ENCODE data around the gene TPRG1L.
"Not testable (repeated sequence)": the region's sequence is repeated elsewhere in the genome, so short reads cannot be mapped to it uniquely, and the experiment has no call there.

Gene TPRG1L

GRCh38 chr1:3624200-3625136 is at the start of gene TPRG1L:
TSS of gene TPRG1L (plus strand) at chr1:3625015. CDS start at chr1:3625073, 58 bp downstream.
- Mint-ChIP-seq H3K4me3 (peak within 1 kb of the TSS; percentile 93), H3K9me3 (ENCODE audit: low read depth) (no peaks in the 10 kb centered on the region), H3K36me3 (no peaks in the 10 kb centered on the region), H3K27ac (peak within 1 kb of the TSS; percentile 75), H3K4me1 (ENCODE audit: low read depth) (peaks cover 41% of the 10 kb centered on the region), H3K27me3 (no peaks in the 10 kb centered on the region)

- H3K9me3 Mint-ChIP-seq (ENCODE audit: low read depth); H3K4me1 Mint-ChIP-seq (ENCODE audit: low read depth); H3K4me3 Mint-ChIP-seq; H3K36me3 Mint-ChIP-seq; H3K27me3 Mint-ChIP-seq; H3K27ac Mint-ChIP-seq: not testable (repeated sequence)
Observed at GRCh38 chr1:3575515-3575914, 49.3 kb upstream of the TPRG1L start.

DNA sequence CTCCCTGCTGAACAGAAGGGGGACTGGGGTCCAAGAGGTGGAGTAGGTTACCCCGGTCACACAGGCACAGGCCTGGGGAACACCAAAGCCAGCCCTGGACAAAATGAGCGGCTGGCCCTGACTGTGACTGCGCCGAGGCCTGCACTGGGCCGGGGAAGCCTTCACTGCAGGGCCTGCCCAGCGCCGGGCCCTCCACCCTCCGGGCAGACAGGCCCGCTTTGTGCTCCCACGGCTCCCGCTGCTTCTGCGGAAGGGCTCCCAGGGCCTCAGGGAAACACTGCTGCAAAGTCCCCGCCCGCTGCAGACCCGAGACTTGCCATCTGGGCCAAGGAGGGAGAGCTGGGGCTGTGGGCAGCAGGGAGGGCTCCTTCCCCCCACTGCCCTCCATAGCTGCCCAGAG is 48.8 kb upstream of the TPRG1L start:
- H3K9me3 Mint-ChIP-seq (ENCODE audit: low read depth): no peaks in the 10 kb centered on the region
- H3K4me3 Mint-ChIP-seq: no peak overlapping the region
- H3K36me3 Mint-ChIP-seq: no peaks in the 10 kb centered on the region
- no peaks in the 10 kb centered on the region for H3K4me1 Mint-ChIP-seq (ENCODE audit: low read depth)
- no peak overlapping the region for H3K27ac Mint-ChIP-seq
- no peaks in the 10 kb centered on the region for H3K27me3 Mint-ChIP-seq

DNA sequence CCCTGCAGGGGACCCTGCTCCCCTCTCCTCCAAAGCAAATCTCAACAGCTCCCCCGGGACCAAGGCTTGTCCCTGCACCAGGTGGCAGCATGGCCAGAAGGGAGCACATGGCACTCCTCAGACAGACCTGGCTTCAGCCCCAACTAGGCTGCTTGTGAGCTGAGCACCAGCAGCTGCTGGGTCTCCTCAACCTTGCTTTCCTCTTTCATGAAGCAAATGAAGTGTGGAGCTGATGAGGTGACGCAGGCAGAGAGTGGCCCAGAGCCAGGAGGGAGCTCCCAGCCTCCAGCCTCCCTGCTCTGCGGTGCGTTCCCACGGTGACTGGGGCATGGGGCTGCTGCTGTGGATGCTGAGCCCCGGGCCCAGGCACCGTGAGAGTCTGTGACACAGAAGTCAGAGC is 47.5 kb upstream of the TPRG1L start:
- no peaks in the 10 kb centered on the region for H3K27me3 Mint-ChIP-seq
- no peak overlapping the region for H3K4me3 Mint-ChIP-seq
- no peak overlapping the region for H3K27ac Mint-ChIP-seq
- H3K4me1 Mint-ChIP-seq (ENCODE audit: low read depth): no peaks in the 10 kb centered on the region
- no peaks in the 10 kb centered on the region for H3K36me3 Mint-ChIP-seq
- H3K9me3 Mint-ChIP-seq (ENCODE audit: low read depth): no peaks in the 10 kb centered on the region

- no peaks in the 10 kb centered on the region for H3K9me3 Mint-ChIP-seq (ENCODE audit: low read depth)
Observed at GRCh38 chr1:3577711-3578432, 46.9 kb upstream of the TPRG1L start.

DNA sequence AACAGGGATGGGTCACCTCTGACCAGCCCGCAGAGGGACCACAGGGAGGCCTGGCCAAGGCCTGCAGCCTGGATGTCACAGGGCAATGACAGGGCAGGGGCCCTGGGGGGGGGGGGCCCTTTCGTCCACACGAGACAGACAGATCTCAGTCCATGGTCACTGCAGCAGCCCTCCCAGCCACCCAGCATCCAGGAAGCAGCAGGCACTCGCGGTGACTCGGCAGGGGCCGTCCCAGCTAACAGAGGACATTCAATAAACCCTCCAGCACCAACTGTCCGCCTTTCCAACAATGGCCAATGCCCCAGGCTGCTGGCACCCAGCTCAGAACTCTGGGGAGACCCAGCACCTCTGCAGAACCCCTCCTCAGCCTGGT is 46.4 kb upstream of the TPRG1L start:
- Mint-ChIP-seq H3K36me3 (no peaks in the 10 kb centered on the region), H3K4me1 (ENCODE audit: low read depth) (no peaks in the 10 kb centered on the region), H3K4me3 (no peak overlapping the region), H3K27me3 (no peaks in the 10 kb centered on the region), H3K9me3 (ENCODE audit: low read depth) (no peaks in the 10 kb centered on the region), H3K27ac (no peak overlapping the region)

More at GRCh38 chr1:3577711-3578432, 46.9 kb upstream of the TPRG1L start:
- no peaks in the 10 kb centered on the region for H3K36me3 Mint-ChIP-seq
- no peak overlapping the region for H3K27ac Mint-ChIP-seq
- H3K4me1 Mint-ChIP-seq (ENCODE audit: low read depth): no peaks in the 10 kb centered on the region
- no peaks in the 10 kb centered on the region for H3K27me3 Mint-ChIP-seq
- no peak overlapping the region for H3K4me3 Mint-ChIP-seq

DNA sequence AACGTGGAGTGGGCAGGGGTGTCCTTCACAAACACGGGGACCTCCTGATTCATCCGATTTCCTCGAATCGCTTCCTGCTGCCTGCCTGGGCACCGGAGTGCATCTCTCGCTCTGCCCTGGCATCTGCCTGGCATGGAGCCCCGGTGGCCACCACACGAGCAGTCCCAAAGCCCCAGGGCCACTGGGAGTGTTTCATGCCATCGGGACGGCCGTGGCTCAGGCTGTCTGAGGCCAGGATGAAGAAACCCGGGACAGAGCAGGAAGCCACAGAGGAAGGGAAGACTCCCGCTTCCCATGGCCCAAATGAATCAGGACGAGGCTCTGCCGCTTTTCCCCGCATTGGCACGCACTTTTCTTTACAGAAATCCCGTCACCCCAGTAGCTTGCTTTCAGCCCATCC is 45.9 kb upstream of the TPRG1L start:
- H3K27me3 Mint-ChIP-seq: no peaks in the 10 kb centered on the region
- H3K9me3 Mint-ChIP-seq (ENCODE audit: low read depth): no peaks in the 10 kb centered on the region
- no peaks in the 10 kb centered on the region for H3K36me3 Mint-ChIP-seq
- no peak overlapping the region for H3K4me3 Mint-ChIP-seq
- H3K4me1 Mint-ChIP-seq (ENCODE audit: low read depth): no peaks in the 10 kb centered on the region
- H3K27ac Mint-ChIP-seq: no peak overlapping the region

GRCh38 chr1:3579626-3580025 is 45.2 kb upstream of the TPRG1L start:
- Mint-ChIP-seq H3K4me3 (no peak overlapping the region), H3K27me3 (no peaks in the 10 kb centered on the region), H3K27ac (no peak overlapping the region), H3K4me1 (ENCODE audit: low read depth) (no peaks in the 10 kb centered on the region), H3K9me3 (ENCODE audit: low read depth) (no peaks in the 10 kb centered on the region), H3K36me3 (no peaks in the 10 kb centered on the region)

DNA sequence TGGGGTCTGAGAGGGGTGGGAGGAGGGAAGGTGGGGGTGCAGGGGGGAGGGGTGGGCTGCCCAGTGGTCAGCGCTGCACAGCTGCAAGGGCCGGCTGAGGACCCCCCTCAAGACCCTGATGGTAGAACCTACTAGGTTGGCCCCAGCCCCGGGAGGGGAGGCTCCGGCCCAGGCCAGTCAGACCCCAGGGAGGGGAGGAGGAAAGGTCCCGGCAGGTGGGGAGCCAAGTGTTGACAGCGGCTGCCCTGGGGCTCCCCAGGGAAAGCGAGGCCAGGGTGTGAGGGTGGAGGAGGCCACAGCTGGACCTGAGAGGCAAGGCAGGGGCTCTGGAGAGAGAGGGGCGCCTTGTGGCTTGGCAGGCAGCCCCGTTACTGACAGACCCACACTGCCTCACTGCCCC is 44.6 kb upstream of the TPRG1L start:
- no peaks in the 10 kb centered on the region for H3K9me3 Mint-ChIP-seq (ENCODE audit: low read depth)
- H3K36me3 Mint-ChIP-seq: no peaks in the 10 kb centered on the region
- H3K27ac Mint-ChIP-seq: no peak overlapping the region
- no peak overlapping the region for H3K4me3 Mint-ChIP-seq
- no peaks in the 10 kb centered on the region for H3K27me3 Mint-ChIP-seq
- no peaks in the 10 kb centered on the region for H3K4me1 Mint-ChIP-seq (ENCODE audit: low read depth)

GRCh38 chr1:3581296-3582036 is 43.3 kb upstream of the TPRG1L start:
- Mint-ChIP-seq H3K4me3 (no peak overlapping the region), H3K9me3 (ENCODE audit: low read depth) (no peaks in the 10 kb centered on the region), H3K27me3 (no peaks in the 10 kb centered on the region), H3K4me1 (ENCODE audit: low read depth) (no peaks in the 10 kb centered on the region), H3K36me3 (no peaks in the 10 kb centered on the region), H3K27ac (no peak overlapping the region)

DNA sequence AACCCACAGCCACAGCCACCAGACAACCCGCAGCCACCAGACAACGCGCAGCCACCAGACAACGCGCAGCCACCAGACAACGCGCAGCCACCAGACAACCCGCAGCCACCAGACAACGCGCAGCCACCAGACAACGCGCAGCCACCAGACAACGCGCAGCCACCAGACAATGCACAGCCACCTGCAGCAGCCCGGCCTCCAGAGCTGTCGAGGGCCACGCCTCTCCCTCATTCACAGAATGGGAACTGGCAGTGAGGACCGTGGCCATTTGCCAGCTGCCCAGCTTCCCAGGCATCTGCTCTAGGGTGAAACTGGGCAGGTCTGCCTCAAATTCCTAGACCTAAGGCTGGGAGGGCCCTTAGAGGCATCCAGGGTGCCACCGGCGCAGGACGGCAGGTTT is 41.1 kb upstream of the TPRG1L start:
- not testable (repeated sequence) for H3K9me3 Mint-ChIP-seq (ENCODE audit: low read depth); H3K4me3 Mint-ChIP-seq; H3K27ac Mint-ChIP-seq; H3K4me1 Mint-ChIP-seq (ENCODE audit: low read depth); H3K27me3 Mint-ChIP-seq; H3K36me3 Mint-ChIP-seq

DNA sequence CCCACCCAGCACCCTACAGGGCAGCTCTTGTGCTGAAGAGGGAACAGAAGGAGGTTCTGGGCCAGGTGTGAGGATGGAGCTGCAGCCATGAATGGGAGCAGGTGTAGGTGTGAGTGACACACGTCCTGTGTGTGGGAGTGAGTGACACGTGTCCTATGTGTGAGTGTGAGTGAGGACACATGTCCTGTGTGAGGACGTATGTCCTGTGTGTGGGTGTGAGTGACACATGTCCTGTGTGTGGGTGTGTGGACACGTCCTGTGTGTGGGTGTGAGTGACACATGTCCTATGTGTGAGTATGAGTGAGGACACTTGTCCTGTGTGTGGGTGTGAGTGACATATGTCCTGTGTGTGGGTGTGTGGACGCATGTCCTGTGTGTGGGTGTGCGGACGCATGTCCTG is 39.9 kb upstream of the TPRG1L start:
- no peaks in the 10 kb centered on the region for H3K9me3 Mint-ChIP-seq (ENCODE audit: low read depth)
- H3K36me3 Mint-ChIP-seq: no peaks in the 10 kb centered on the region
- no peaks in the 10 kb centered on the region for H3K4me1 Mint-ChIP-seq (ENCODE audit: low read depth)
- no peak overlapping the region for H3K4me3 Mint-ChIP-seq
- H3K27me3 Mint-ChIP-seq: no peaks in the 10 kb centered on the region
- H3K27ac Mint-ChIP-seq: no peak overlapping the region

DNA sequence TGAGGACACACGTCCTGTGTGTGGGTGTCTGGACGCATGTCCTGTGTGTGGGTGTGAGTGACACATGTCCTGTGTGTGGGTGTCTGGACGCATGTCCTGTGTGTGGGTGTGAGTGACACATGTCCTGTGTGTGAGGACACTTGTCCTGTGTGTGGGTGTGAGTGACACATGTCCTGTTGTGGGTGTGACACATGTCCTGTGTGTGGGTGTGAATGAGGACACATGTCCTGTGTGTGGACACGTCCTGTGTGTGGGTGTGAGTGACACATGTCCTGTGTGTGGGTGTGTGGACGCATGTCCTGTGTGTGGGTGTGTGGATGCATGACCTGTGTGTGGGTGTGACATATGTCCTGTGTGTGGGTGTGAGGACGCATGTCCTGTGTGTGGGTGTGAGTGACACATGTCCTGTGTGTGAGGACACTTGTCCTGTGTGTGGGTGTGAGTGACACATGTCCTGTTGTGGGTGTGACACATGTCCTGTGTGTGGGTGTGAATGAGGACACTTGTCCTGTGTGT is 39.4 kb upstream of the TPRG1L start:
- not testable (repeated sequence) for H3K9me3 Mint-ChIP-seq (ENCODE audit: low read depth); H3K4me1 Mint-ChIP-seq (ENCODE audit: low read depth); H3K36me3 Mint-ChIP-seq; H3K4me3 Mint-ChIP-seq; H3K27ac Mint-ChIP-seq; H3K27me3 Mint-ChIP-seq

DNA sequence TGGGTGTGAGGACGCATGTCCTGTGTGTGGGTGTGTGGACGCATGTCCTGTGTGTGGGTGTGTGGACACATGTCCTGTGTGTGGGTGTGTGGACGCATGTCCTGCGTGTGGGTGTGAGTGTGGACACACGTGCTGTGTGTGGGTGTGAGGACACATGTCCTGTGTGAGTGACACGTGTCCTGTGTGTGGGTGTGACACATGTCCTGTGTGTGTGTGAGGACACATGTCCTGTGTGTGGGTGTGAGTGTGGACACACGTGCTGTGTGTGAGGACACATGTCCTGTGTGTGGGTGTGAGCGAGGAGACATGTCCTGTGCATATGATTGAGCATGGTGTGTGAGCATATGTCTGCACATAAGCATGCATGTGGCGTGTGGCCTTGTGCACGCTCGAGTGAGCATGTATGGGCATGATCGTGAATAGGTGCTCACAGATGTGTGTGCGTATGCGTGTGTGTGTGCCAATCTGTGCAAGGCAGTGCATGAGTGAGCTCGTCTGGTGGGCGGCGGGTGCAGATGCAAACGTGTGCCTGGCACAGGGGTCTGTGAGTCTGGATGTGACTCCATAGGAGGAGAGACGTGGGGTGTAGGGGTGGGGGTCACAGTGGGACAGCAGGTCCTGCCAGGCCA is 38.8 kb upstream of the TPRG1L start:
- Mint-ChIP-seq H3K4me3 (no peak overlapping the region), H3K4me1 (ENCODE audit: low read depth) (no peaks in the 10 kb centered on the region), H3K27me3 (no peaks in the 10 kb centered on the region), H3K27ac (no peak overlapping the region), H3K36me3 (no peaks in the 10 kb centered on the region), H3K9me3 (ENCODE audit: low read depth) (no peaks in the 10 kb centered on the region)
